Measurements from ENCODE around the gene BAHCC1.

DNA sequence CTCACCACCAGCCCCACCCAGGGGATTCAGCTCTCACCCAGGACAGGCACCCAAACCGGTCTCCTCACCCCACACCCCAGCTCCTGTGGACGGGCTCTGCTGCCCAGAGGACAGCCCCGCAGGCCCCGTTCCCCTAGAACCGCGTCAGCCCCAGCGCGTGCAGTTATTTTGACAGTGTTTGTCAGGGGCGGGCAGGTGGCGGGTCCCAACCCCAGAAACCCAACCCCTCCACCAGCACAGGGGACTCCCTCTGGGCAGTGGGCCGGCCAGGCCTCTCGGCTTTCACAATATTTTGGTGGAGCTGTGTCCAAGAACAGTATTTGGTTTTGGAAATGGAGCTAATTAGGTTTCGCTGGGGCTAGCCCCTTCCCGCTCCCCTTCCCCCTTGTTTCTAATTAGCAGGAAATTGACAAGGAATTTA, 44.8 kb downstream of the BAHCC1 start:
- TF ChIP-seq ZFP30 (CRISPR knock-in tag; IDR thresholded peaks at IDR 0.05), result no peak
- no peak for TF ChIP-seq CSDC2 (CRISPR knock-in tag; IDR thresholded peaks at IDR 0.05)
- TF ChIP-seq RARB (CRISPR knock-in tag; IDR thresholded peaks at IDR 0.05), result no peak

All from SK-N-SH treated with all-trans-retinoic acid at 6 μM for 48 hours (cell line).